Uterus (tissue), 4 donors: ENCODE data around the gene RAB12. TPM values are rescaled to one million over a fixed set of nuclear protein-coding genes. Genes with fewer than 3 reads are reported as not detected.

Experiments used
- DNase-seq, 2 donors: peaks; one replicate each; pipeline ENCODE4 v3.0.0-alpha.2; 2019 to 2020
- H3K27ac ChIP-seq, 2 donors: fragments of 200-600 bp; sonication (generic); 1 replicate in 1 of 2; 2 replicates in 1 of 2; pipeline ENCODE4 v1.5.1; 2016 to 2018
- H3K27me3 ChIP-seq, 2 donors: fragments of 200-600 bp; sonication (generic); one replicate each; pipeline ENCODE4 v1.5.1; 2018 to 2019; ENCODE audit warnings: control low read depth in 1 of 2
- H3K36me3 ChIP-seq, 2 donors: fragments of 200-600 bp; sonication (generic); one replicate each; pipeline ENCODE4 v1.5.1; 2019; ENCODE audit warnings: control low read depth in 1 of 2
- H3K4me1 ChIP-seq, 2 donors: fragments of 200-600 bp; sonication (generic); one replicate each; pipeline ENCODE4 v1.5.1; 2018 to 2019; ENCODE audit warnings: control low read depth in 1 of 2
- H3K4me3 ChIP-seq, 2 donors: fragments of 200-600 bp; sonication (generic); 1 replicate in 1 of 2; 2 replicates in 1 of 2; pipeline ENCODE4 v1.5.1; 2018 to 2019; ENCODE audit warnings: mild to moderate bottlenecking in 1 of 2
- H3K9me3 ChIP-seq, 2 donors: fragments of 200-600 bp; sonication (generic); one replicate each; pipeline ENCODE4 v1.5.1; 2019; ENCODE audit warnings: control low read depth in 1 of 2
- CTCF ChIP-seq, 4 experiments: fragments of 200-600 bp in 2 of 4; fragments of 450-650 bp in 2 of 4; sonication (generic) in 2 of 4; IDR thresholded peaks; one replicate each; pipeline ENCODE4 v1.5.1; 2016 to 2019; ENCODE audit warnings: antibody characterized with exemption in 4 of 4, mild to moderate bottlenecking in 2 of 4, moderate library complexity in 1 of 4
- POLR2A ChIP-seq, 2 donors: fragments of 450-650 bp; IDR thresholded peaks; one replicate each; pipeline ENCODE4 v1.6.1; 2016; ENCODE audit warnings: antibody characterized with exemption in 2 of 2, mild to moderate bottlenecking in 1 of 2, moderate library complexity in 1 of 2
- intact Hi-C: fragments of 100-400 bp; cut with DNase I; formaldehyde crosslinking; loops from one replicate; pipeline ENCODE4 v1.15.1; 2023; ENCODE audit warnings: low total_unique reads
- total RNA-seq, 4 donors: library from RNA; depleted of rRNA in 3 of 4; stranded (reverse); fragments of >200 nt in 3 of 4; gene quantifications; one replicate each; pipeline versions ENCODE4 v1.1.0 to v1.2.4, GENCODE V29; 2014 to 2023
- donor health status: DM: yes; HTN: yes; CAD: no.

Gene RAB12
- total RNA-seq, 4 donors from 2014 or later: 37.9 to 85.8 (median 50.4) TPM

GRCh38 chr18:8657050-8657820 is 48.0 kb downstream of the RAB12 start:
- DNase-seq: no peak
- Histone ChIP-seq H3K4me1 (no peaks in the 10 kb centered on the region), H3K4me3 (no peak overlapping the region), H3K9me3 (no peaks in the 10 kb centered on the region), H3K27me3 (no peaks in the 10 kb centered on the region), H3K36me3 (no peaks in the 10 kb centered on the region), H3K27ac (no peak overlapping the region)
- intact Hi-C loops: no loop called here
- TF ChIP-seq CTCF (IDR thresholded peaks at IDR 0.05) (no peak), POLR2A (IDR thresholded peaks at IDR 0.05) (no peak)

GRCh38 chr18:8657873-8658470 is 48.7 kb downstream of the RAB12 start:
- Histone ChIP-seq H3K27ac (no peak overlapping the region), H3K9me3 (no peaks in the 10 kb centered on the region), H3K4me3 (no peak overlapping the region), H3K36me3 (no peaks in the 10 kb centered on the region), H3K27me3 (no peaks in the 10 kb centered on the region), H3K4me1 (no peaks in the 10 kb centered on the region)
- intact Hi-C loops: no loop called here
- no peak for DNase-seq
- TF ChIP-seq POLR2A (IDR thresholded peaks at IDR 0.05): no peak
- no peak for TF ChIP-seq CTCF (IDR thresholded peaks at IDR 0.05)

- intact Hi-C loops: no loop called here
- DNase-seq: no peak
- TF ChIP-seq CTCF (IDR thresholded peaks at IDR 0.05) (no peak), POLR2A (IDR thresholded peaks at IDR 0.05) (no peak)
- no peaks in the 10 kb centered on the region for H3K27me3 ChIP-seq
- H3K27ac ChIP-seq: no peak overlapping the region
- no peak overlapping the region for H3K4me3 ChIP-seq
- no peaks in the 10 kb centered on the region for H3K4me1 ChIP-seq
- H3K36me3 ChIP-seq: no peaks in the 10 kb centered on the region
- no peaks in the 10 kb centered on the region for H3K9me3 ChIP-seq
These were observed 49.7 kb downstream of the RAB12 start for GRCh38 chr18:8658858-8659485.

GRCh38 chr18:8659609-8660242 is 50.5 kb downstream of the RAB12 start:
- DNase-seq: no peak
- no peak overlapping the region for H3K27ac ChIP-seq
- TF ChIP-seq POLR2A (IDR thresholded peaks at IDR 0.05) (no peak), CTCF (IDR thresholded peaks at IDR 0.05) (no peak)
- intact Hi-C loops: no loop called here
- H3K36me3 ChIP-seq: no peaks in the 10 kb centered on the region
- no peaks in the 10 kb centered on the region for H3K4me1 ChIP-seq
- no peak overlapping the region for H3K4me3 ChIP-seq
- no peaks in the 10 kb centered on the region for H3K9me3 ChIP-seq
- no peaks in the 10 kb centered on the region for H3K27me3 ChIP-seq

- Histone ChIP-seq H3K4me1 (no peaks in the 10 kb centered on the region), H3K27ac (no peak overlapping the region), H3K4me3 (no peak overlapping the region), H3K36me3 (no peaks in the 10 kb centered on the region), H3K9me3 (no peaks in the 10 kb centered on the region), H3K27me3 (no peaks in the 10 kb centered on the region)
- DNase-seq: no peak
- intact Hi-C loops: no loop called here
- no peak for TF ChIP-seq CTCF (IDR thresholded peaks at IDR 0.05)
- no peak for TF ChIP-seq POLR2A (IDR thresholded peaks at IDR 0.05)
These were observed 51.1 kb downstream of the RAB12 start for GRCh38 chr18:8660316-8660715.
